GM12873 (cell line): ENCODE data around the gene CNTRL.

Experiments
- TF ChIP-seq, protein P1 (sequence below): IDR thresholded peaks from 2 replicates; pipeline ENCODE4 v1.5.1; 2012; ENCODE audit warnings: low read depth, mild to moderate bottlenecking, moderate library complexity, low read length, control low read depth; ENCODE audit not compliant: insufficient read depth; ENCODE audit errors: missing control alignments

Gene CNTRL

DNA sequence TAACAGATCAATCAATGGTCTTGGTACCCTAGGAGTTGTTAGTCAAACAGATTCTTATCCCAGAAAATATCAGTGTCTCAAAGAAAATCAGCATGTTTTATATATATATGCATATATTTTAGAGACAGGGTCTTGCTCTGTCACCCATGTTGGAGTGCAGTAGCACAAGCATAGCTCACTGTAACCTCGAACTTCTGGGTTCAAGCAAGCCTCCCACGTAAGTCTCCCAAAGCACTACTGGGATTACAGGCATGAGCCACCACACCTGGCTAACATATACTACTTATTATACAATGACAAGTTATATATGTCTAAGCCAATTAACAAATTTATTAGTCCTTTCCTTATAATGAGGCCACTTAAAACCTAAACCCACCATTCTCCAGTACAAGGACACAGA lies 116.5 kb downstream of the CNTRL start:
- TF ChIP-seq, protein P1, sequence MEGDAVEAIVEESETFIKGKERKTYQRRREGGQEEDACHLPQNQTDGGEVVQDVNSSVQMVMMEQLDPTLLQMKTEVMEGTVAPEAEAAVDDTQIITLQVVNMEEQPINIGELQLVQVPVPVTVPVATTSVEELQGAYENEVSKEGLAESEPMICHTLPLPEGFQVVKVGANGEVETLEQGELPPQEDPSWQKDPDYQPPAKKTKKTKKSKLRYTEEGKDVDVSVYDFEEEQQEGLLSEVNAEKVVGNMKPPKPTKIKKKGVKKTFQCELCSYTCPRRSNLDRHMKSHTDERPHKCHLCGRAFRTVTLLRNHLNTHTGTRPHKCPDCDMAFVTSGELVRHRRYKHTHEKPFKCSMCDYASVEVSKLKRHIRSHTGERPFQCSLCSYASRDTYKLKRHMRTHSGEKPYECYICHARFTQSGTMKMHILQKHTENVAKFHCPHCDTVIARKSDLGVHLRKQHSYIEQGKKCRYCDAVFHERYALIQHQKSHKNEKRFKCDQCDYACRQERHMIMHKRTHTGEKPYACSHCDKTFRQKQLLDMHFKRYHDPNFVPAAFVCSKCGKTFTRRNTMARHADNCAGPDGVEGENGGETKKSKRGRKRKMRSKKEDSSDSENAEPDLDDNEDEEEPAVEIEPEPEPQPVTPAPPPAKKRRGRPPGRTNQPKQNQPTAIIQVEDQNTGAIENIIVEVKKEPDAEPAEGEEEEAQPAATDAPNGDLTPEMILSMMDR, result no peak

DNA sequence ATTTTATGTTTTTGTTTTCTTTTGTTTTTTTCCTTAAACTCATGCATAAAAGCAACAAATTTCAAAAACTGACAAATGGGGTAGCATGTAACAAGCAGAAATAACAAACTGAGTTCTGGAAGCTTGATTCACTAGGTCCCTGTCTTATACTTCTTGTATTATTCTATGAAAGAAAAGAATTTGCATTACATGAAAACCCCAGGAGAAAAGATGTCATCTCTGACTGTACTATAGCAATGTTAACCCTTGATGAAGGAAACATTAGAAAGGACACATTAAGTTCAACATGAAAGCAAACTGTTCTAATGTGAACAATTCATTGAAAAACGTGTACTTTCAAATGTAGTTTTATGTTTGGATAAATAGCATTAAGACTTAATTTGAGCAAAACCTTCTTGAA lies 117.8 kb downstream of the CNTRL start:
- TF ChIP-seq, protein P1, result no peak

DNA sequence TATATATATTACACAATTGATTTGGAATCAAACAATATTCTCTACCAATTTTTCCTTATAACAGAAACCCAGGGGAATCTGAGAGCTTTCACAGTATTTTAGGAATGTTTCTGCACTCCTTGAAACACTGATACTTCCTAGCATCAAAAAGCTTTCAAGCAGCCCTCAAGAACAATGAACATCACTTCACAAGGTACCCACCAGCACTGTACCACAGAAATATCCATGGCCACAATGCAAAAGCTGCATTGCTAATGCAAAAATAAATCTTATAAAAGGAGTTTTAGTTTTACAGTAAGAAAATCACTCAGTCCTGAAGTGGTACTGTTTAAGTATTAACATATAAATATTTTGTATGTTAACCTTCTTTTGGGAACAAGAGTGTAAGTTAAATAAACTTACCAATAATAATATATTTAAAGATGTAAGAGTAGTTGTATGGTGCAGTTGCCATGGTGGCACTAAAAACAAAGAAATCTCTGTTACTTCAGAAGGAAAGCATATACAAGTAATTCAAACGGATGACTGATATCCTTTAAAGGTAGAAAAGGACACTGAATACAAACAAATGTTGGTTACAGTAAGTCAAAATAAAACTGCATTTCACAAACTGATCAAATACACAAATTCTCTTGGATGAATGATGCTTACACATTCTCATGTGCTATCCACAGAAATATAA lies 118.3 kb downstream of the CNTRL start:
- TF ChIP-seq, protein P1, result no peak

DNA sequence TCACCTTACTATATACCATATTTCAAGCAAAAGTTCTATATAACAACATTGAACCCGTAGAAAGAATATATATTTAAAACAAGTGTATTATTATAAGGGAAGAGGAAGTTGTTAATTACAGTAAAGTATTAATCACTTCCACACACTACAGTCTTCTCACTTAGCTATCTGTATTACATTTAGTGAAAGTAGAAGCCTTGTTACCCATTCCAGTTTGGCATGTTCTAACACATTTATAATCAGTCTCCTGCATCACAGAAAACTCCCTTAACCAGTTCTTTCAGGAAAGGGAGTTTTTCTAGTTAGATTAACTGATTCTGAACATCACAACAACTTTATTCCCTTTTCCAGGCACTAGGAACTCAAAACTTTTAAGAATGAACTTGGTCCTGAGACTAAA lies 120.0 kb downstream of the CNTRL start:
- TF ChIP-seq, protein P1, result no peak

DNA sequence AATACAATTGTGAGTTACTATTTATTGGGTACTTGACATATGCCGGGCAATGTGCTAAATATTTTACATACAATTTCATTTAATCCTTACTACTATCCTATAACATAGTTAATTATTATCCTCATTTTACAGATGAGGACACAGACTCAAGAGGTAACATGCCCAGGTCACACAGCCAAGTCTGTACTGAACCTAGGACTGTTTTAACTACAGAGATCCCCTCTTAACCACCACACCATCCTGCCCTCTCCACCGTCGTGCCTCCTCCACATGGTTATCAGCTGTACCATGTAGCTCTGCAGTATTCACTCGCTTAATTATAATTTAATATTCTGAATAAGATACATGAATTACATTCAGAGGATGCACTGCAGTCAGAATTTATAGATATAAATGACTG lies 121.6 kb downstream of the CNTRL start:
- TF ChIP-seq, protein P1, result no peak

DNA sequence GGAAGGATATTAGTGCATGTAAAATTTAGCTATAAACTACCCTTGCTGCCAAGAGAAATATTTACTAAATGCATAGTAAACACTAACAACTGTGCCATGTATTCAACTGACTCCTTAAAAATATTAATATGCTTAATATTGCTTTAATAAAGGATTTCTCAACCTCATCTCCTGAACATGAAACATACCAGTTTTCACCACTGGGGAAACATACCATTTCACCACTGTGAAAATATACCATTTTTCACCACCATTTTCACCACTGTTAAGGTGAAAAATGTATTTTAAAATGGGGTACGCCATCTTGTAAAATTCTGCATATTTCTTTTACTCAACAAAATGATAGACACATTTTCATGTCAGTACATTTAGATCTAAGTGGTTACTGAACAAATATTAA lies 122.4 kb downstream of the CNTRL start:
- TF ChIP-seq, protein P1, result peak; percentile 4

DNA sequence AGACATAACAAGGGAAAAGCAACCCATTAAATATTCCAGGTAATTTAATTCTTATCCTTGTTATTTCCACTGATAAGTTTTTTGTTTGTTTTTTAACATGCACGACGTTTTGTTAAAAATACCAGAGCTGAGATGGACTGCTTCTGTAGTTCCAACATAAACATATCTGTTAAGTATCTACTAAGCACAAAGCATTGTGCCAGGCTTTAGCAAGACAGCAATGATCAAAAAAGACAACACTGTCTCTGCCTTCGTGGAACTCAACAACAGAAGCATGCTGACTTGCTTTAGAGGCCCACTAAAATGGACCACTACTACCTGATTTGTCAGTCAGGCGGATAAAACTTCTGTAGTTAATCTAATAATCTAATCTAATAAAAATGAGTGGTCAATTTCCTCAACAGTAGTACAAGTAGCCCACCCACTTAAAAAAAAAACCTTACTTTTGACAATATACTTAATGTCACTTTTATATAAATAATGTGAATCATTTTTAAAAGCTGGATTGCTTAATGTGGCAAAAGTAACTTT lies 123.8 kb downstream of the CNTRL start:
- TF ChIP-seq, protein P1, result no peak
